HG02571 (cell line): ENCODE data around the gene GPR179.

Experiments used
- ATAC-seq: cut with Tn5 transposase; IDR thresholded peaks from one replicate; pipeline ENCODE4 v1.9.1; 2021; ENCODE audit warnings: mild to moderate bottlenecking, moderate library complexity; ENCODE audit not compliant: unreplicated experiment

GPR179 gene

DNA sequence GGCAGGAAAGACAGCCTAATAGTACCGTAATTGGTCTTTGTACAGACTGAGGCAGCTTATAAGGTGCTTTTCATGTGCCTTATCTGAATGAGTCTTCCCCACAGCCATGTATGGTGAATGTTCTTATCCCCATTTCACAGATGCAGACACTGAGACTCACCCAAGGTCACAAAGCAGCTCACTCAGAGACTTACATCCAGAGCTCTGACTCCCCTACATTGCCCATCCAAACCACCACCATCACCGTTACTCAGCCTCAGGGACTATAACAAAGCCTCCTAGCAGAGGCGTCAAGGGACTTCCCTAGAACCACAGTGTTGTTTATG is 627 bp upstream of the GPR179 start:
- ATAC-seq, result no peak

DNA sequence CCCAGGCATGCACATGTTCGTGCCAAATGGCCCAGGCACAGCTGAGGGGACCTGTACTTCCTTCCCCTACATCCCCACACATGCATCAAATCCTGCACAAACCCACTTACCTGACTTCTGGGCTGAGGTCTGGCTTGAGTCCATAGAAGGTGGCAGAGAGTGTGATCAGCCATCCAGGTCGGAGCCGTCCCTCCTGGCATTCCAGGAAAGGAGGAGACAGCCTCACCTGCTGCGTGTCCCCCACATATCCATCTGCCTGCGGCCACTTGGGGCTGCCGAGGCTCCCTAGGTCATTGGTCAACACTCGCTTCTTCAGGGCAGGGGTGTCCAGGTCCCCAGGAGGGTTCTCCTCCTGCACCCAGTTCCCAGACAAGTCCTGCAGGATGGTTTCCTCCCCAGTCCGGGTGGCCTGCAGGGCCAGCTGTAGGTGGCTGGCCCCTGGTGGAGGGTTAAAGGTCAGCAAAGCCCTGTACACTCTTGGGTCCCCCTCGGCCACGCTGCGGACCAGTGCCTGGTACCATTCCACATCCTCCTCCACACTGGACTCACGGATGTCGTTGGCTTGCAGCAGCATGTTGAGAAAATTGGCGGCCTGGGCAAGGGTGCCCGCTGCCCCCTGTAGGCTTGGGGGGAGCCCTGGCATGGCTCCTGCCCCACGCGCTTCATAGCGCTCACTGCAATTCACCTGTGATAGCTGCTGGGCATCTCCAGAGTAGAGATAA is 709 bp downstream of the GPR179 start:
- ATAC-seq, result no peak

DNA sequence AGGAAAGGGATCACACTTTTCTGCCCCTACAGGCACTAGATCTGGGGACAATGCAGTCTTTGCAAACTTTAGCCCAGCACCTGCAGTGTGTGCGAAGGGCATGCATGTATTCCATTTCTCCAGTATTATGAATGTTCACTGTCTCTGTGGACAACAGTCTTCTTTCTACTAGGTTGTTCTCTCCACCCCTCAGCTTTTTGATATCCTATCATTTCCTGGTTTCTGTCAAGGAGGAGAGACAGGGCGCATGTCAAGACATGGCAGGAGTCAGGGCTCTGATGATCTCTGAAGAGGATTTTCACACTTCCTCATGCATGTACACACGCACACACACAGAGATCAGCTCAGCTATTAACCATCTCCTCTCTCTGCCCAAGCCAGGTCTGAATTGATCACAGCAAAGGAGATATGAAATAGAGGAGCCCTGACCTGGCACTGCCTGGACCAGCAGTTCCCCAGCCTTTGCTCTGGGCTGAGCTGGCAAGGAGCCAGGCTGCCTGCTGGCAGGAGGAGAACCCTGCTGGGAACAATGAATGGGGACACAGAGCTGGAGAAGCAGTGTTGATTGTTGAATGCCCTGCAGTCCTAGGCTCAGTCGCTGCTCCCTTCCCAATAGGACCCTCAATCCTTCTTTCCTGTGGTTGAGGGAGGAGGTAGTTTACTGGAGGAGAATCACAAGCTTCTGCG is 2.6 kb downstream of the GPR179 start:
- ATAC-seq, result no peak

DNA sequence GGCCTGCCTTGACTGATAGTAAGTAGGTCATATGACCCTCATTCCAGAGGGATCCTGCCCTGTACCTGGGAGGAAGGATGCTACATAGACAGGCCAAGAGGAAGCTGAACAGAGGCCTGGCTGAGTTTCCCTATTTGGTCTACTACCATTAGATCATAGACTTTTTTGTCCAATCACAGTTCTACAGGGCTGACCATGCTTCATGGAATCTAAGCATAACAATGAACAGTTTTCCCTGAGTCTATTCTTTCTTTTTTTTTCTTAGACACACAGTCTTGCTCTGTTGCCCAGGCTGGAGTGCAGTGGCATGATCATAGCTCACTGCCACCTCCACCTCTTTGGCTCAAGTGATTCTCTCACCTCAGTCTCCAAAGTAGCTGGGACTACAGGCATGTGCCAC is 3.9 kb downstream of the GPR179 start:
- no peak for ATAC-seq

DNA sequence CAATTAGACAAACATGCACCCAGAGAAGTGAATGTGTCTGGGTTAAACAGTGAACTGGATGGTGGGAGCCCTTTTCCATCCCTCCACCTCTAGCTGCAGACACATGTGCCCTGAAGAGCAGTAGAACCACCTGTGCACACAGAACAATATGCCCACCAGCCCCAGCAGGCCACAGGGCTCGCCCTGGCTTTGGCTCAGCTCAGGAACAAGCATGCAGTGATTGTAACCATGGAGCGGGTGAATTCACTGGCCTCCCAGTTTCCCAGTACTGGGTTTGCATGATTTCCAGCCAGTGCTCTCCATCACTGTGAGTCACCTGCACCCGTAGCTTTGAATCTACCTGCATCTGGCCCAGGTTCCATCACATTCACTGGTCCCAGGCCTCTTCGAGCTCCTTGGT is 5.2 kb downstream of the GPR179 start:
- no peak for ATAC-seq

DNA sequence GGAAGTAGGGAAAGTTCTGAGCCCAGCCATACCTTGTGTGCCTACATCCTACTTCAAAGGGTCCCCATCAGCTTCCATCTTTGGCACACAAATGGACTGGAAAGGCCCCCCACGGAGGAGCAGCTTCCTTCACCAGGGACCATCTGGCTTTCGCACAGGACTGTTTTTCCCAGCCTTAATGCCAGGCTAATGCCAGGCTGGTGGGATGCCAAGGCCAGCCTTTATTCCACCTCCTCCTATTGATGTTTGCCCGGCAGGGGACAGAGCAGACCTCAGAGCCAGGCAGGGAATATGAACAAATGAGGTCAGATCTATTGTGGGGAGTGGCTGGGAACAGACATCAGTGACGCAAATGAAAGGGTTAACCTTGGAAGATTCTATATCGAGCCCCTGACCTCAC is 5.7 kb downstream of the GPR179 start:
- no peak for ATAC-seq

DNA sequence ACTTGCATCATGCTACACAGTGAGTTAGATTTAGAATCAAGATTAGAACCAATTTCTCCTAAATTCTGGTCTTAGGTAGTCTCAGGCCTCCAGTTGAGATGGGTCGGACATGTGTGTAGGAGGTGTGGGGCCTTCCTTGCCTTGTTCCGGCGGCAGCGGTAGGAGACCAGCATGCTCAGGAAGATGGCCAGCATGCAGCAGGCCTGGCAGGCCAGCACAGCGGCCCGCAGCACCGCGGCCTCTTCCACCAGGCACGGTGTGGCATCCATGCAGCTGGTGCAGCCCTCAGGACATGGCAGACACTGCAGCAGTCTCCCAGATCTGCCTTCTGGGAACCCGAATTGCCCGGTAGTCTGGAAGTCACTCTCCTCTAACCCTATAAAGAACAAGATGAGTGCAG is 6.9 kb downstream of the GPR179 start:
- ATAC-seq, result no peak

DNA sequence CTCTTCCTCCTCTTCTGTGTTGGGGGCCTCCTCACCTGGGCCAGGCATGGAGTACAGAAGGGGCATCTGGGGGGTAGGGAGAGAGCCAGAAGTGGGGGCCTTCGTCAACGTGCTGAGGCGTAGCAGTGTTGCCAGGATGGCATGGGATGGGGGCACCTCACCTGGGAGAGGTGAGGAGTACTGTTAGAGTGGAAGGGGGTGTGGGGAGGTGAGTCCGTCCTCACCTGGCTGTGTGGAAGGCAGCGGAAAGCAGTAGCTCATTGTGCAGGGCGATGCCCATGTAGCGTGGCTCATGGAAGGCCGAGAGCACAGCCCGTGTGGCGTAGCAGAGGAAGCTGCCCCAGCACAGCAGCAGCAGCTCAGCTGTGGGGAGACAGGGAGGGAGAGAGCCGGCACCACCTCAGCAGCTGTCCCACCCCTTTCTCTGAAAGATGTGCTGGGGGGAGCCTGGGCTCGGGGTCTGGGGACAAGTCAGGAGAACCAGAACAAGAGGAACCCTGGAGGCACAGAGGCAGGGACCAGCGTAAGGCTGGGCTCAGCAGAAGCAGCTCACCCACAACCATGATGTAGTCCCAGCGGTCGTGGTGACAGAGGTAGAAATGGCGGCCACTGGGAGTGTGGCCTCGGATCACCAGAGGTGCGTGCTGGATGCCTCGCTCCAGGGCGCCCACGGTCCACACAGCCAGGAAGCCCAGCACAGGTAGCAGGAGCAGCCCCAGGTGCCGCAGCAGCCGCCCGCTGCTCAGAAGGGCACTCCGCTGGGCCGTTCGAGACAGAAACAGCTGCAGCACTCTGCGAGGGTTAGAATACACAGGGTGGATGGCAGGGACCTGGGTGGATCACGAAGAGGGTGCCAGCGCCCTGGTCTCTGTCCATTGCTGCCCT is 9.0 kb downstream of the GPR179 start:
- ATAC-seq, result no peak

DNA sequence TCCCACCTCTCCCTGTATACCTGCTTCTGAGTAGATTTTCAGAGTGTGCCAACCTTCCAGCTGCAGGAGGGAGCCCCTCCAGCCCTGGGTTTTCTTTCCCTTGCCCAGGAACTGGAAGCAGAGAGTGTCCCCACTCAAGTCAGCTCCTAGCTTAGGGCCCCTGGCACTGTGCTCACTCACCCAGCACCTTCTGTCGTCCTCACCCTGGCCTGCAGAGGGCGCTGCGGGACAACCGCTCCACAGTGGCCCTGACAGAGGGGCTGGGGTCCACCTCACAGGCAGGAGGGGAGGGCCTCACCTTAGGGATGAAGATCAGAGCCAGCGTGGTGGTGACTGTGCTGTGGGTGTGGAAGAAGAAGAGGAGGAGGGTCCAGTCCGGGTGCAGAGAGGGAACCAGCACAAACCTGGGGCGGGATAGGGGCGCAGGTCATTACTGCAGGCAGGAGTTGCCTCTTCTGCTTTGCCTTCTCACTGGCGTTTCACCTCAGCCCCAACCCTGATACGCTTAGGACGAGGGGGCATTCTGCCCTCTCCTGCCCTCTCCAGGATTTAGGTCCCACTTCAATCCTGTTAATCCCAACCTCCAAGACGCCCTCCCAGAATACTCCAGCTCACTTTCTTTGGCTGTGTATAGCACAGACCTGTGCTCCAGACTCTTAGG is 10.0 kb downstream of the GPR179 start:
- no peak for ATAC-seq

DNA sequence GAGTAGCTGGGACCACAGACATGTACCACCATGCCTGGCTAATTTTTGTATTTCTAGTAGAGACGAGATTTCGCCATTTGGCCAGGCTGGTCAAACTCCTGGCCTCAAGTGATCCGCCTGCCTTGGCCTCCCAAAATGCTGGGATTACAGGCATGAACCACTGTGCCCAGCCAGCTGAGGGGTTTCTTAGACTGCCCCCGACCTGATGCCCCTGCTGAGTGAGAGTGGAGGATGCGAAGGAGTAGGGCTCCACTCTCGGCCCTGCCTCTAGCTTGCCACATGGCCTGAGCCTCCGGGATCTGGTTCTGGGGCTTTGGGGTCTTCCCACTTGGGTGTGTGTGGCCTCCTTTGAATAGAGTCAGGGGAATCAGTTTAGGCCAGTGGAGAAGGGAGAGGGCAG is 11.0 kb downstream of the GPR179 start:
- ATAC-seq, result no peak

DNA sequence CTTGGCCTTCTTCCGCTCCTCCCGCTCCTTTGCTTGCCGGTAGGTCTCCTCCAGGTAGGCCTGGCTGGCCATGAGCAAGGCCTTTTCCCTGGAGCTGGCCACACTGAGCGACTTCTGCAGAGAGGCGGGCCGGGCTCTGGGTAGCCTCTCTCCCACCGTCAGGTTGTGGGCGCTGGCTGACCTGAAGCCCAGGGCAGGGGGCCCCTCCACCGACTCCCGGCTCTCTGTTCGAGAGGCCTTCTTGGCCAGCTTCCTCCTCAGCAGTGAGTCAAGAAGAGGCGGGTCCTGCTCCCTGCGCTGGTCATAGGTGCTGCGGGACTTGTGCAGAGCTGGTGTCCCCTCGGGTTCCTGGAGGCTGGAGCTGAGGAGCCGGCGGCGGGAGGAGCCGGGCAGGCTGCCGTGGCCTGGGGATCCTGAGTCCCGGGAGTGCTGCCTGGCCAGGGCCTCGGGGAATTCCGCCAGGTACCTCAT is 12.8 kb downstream of the GPR179 start:
- ATAC-seq, result no peak

DNA sequence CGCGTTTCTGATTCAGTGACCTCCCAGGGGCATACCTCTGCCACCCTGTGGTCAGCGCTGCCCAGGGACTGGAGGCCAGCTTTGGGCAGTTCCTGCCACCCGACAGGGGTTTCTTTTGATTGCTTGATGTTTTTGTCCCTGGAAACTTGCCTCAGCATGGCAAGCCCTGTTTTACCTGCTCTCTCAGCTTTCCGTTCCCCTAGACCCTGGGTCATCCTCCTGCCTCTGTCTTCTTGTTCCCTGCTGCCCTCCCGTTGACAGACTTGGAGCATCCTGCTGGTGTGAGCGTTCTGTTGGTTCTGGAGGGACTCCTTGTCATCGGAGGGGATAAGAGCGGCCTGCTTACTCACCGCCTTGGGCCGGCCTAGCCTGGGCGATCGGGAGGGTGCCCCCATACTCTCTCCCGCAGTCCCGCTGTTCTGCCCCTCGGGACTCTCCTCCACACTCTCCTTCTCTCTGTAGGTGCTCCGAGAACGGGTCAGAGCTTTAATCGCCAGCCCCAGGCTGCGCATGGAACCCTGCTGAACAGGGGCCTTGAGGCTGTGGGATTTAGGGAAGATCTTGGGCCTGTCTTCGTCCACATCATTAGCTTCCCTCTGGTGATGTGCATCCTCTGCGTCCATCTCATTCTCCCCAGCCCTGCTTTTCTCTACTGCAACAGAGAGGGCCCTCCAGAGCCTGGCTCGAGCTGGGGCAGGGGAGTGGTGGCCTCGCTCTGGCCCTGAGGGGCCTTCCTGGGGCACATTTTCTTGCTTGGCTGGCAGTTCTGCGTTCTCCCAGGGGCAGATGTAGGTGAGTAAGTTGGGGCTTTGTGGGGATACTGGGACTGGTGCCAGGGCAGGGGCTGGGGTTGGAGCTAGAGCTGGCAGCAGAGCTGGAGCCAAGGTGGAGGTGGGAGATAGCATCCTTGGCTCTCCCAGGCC is 13.7 kb downstream of the GPR179 start:
- no peak for ATAC-seq

DNA sequence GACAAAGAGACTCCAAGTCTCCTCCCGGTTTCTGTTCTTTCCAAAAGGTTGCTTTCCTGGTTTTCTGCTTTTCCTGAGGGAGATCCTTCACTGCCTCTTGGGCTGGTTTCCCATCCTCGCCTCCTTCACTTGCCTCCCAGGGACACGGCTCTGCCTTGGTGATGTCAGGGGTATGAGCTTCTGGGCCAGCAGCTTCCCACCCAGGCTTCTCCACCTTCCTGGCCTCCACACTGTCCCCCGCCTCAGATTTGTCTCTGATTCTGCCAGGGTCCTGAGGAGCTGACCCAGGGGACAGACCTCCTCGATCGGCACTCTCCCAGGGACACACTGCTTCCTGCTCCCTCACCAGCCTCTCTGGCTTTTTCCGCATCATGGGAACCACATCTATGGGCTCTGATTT is 14.5 kb downstream of the GPR179 start:
- no peak for ATAC-seq

DNA sequence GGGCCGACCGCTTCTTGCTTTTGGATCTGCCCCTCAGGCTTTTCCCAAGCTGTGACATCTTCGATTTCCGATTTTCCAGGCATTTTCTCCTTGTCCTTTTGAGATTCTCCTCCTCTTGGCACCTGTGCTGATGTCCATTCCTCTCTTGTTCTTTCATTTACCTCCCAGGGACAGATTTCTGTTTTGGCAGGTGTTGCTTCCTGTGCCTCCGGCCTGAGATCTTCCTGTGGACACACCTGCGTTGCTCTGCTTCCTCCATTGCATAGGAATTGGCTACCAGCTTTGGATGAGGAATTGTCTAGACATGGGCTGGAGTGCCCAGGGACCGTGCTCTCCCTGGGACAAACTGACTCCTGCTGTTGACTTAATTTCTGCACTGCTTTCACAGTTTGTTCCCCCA is 15.1 kb downstream of the GPR179 start:
- ATAC-seq, result no peak

DNA sequence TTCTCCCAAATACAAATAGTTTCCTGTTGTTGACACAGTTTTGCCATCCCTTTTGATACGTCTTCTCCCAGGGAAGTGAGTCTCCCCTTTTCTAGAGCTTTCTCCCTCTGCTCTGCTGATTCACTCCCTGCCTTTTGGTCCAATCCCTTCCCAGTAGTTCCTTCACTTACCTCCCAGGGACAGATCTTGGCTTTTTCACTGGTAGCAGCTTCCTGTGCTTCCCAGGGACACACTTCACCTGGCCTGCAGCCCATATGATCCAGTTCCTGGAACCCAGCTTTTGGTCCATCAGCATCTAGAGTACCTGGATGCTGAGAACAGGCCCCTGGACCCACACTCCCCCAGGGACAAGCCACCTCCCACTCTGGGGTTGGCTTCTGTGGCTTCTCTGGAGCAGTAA is 15.8 kb downstream of the GPR179 start:
- ATAC-seq, result no peak

DNA sequence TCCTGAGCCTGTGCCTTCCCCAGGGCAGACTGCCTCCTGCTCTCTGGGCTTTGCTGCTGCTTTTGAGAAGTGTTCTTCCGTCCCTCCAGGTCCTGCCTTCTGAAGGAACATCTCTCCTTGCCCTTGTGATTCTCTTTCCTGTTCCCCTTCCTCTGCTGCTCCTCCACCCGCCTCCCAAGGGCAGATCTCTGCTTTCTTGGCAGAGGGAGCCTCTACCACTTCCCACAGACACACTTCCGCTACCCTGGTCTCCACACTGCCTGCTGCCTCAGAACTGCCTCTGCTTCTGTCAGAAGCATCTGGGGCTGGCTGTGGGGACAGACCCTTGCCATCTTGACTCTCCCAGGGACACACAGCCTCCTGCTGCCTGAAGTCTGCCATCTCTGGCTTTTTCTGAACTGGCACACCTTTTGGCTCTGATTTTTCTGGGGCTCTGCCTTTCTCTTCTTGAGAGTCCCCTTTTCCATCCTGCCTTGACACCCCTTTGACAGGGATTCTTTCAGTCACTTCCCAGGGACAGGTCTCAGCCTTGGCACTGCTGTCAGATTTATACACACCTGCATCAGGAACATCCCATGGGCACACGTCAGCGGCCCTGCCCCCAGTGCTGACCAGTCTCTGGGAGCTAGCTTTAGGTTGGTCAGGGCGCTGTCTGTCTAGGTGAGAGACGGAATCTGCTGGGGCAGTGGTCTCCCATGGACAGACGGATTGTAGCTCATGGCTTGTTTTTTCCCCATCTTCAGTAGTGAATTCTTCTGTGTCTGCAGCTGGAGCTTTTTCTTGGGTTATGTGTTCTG is 16.6 kb downstream of the GPR179 start:
- no peak for ATAC-seq

DNA sequence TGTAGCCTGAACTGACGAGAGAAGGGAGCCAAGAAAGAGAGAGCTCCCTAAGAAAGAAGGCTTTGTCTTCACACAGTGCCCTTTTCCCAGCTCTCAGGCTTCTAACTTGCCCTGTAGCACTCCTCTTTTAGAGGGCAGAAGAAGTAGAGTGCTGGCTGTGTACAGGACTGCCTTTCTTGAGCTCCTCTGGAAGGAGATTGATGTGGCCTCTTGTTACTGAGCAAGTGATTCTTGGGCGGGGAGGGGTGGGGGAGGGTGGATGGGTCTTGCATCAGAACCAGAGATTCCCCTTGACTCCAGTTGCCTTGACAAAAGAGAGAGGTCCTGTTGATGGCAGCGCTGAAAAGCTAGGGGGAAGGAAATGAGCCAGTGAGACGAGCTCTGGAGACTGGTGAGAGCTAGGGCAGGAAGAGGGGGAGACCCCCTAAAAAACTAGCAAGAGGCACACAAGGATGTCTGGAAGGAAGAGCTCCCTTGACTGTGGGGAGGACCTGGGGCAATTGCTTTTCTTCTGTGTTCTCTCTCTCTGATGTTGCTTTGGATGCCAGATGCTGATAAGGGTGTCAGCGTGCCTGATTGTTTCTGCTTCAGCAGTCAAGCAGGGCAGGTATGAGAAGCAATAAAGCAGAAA is 18.4 kb downstream of the GPR179 start:
- ATAC-seq, result no peak

DNA sequence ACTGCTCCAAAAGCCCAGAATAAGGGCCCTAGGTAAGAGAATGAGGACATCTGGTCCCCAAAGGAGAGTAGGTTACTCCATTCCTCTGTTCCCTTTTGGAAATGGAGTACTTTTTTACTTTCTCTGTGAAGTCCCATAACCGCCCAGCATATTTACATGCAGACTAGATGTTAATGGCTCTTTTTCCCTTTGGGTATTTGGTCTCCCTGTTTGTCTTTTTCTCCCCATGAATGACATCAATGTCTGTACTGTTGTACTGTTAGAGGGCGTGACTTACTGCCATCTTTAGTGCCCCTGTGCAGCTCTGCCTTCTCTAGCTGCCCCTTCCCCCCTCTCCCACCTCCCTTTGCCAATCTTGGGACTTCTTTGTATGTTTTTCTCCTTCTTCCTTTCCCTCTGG is 19.0 kb downstream of the GPR179 start:
- no peak for ATAC-seq

DNA sequence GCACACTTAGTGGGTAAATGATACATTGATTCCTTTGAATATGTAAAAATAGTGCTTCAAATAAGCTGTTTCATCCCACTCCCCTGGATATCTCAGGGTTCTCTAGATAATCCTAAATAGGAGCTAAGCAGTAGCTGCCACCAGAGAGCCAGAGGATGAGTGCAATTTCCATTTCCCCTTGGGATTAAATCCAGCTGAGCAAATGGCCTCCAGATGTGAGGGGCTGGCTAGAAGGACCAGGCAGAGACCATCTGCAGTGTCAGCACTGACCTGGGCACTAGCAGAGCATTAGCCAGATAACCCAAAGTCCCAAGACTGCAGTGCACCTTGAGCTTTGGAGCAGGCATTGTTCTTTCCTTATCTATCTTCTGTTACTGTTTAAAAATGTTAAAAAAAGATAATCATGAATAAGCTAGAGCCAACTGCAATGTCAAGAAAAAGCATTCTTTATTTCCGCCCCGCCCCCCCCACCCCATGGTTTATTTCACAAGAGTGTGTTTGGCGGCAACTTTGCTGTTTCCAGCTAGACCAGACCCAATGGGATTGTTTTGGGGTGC is 19.5 kb downstream of the GPR179 start:
- no peak for ATAC-seq
